HepG2 (cell line): ENCODE data around the gene PALMD. TPM values are rescaled to one million over a fixed set of nuclear protein-coding genes. Genes with fewer than 3 reads are reported as not detected.

Source experiments
- ATF7 ChIP-seq, 2 experiments: fragments of 450-650 bp in 1 of 2; sonication (generic) in 1 of 2; formaldehyde crosslinking in 1 of 2; IDR thresholded peaks; 2 replicates each; pipeline versions ENCODE4 v1.4.0 to v1.6.1; 2016 to 2020; ENCODE audit warnings: antibody characterized with exemption in 1 of 2, mild to moderate bottlenecking in 1 of 2, missing genetic modification reagents in 1 of 2
- CC2D1A ChIP-seq: sonication (generic); formaldehyde crosslinking; IDR thresholded peaks from 2 replicates; pipeline ENCODE4 v1.8.1; 2023; ENCODE audit warnings: mild to moderate bottlenecking, missing genetic modification reagents
- EED ChIP-seq: sonication (generic); formaldehyde crosslinking; IDR thresholded peaks from 2 replicates; pipeline ENCODE4 v1.5.0; 2020; ENCODE audit warnings: mild to moderate bottlenecking, missing genetic modification reagents
- HCFC1 ChIP-seq: fragments of 150-350 bp; IDR thresholded peaks from 2 replicates; pipeline ENCODE4 v1.6.1; 2014; ENCODE audit warnings: low read depth, low read length
- NAIF1 ChIP-seq: sonication (generic); formaldehyde crosslinking; IDR thresholded peaks from 2 replicates; pipeline ENCODE4 v1.5.0; 2020; ENCODE audit warnings: mild to moderate bottlenecking, missing genetic modification reagents, borderline replicate concordance
- NFKB2 ChIP-seq: sonication (generic); formaldehyde crosslinking; IDR thresholded peaks from 2 replicates; pipeline ENCODE4 v1.4.0; 2020; ENCODE audit warnings: missing genetic modification reagents, borderline replicate concordance
- PBX2 ChIP-seq: IDR thresholded peaks from 2 replicates; pipeline ENCODE4 v1.6.1; 2016; ENCODE audit warnings: control low read depth
- SNAI1 ChIP-seq: sonication (generic); formaldehyde crosslinking; IDR thresholded peaks from 2 replicates; pipeline ENCODE4 v1.5.0; 2020; ENCODE audit warnings: mild to moderate bottlenecking, missing genetic modification reagents, borderline replicate concordance
- SYNCRIP ChIP-seq: fragments of 200-400 bp; formaldehyde crosslinking; IDR thresholded peaks from 2 replicates; pipeline ENCODE4 v1.6.1; 2018; ENCODE audit warnings: mild to moderate bottlenecking, low read depth, low read length; ENCODE audit not compliant: insufficient read depth
- TCF12 ChIP-seq, 2 experiments: fragments of 450-650 bp in 1 of 2; sonication (generic) in 1 of 2; formaldehyde crosslinking in 1 of 2; IDR thresholded peaks; 2 replicates each; pipeline versions ENCODE4 v1.6.1 to v1.8.0; 2017 to 2022; ENCODE audit warnings: antibody characterized with exemption in 1 of 2, mild to moderate bottlenecking in 1 of 2, missing genetic modification reagents in 1 of 2, moderate library complexity in 1 of 2
- TRIM24 ChIP-seq: sonication (generic); formaldehyde crosslinking; IDR thresholded peaks from 2 replicates; pipeline ENCODE4 v1.8.0; 2022; ENCODE audit warnings: mild to moderate bottlenecking, missing genetic modification reagents
- XBP1 ChIP-seq: sonication (generic); formaldehyde crosslinking; IDR thresholded peaks from 2 replicates; pipeline ENCODE4 v1.5.0; 2020; ENCODE audit warnings: missing genetic modification reagents
- ZBTB25 ChIP-seq: IDR thresholded peaks from 2 replicates; pipeline ENCODE4 v1.6.1; 2018; ENCODE audit warnings: missing genetic modification reagents
- ZFP1 ChIP-seq: IDR thresholded peaks from 2 replicates; pipeline ENCODE4 v1.6.1; 2016
- ZNF138 ChIP-seq: sonication (generic); formaldehyde crosslinking; IDR thresholded peaks from 2 replicates; pipeline ENCODE4 v1.5.0; 2020; ENCODE audit warnings: mild to moderate bottlenecking, low read depth, missing genetic modification reagents
- ZNF687 ChIP-seq: sonication (generic); formaldehyde crosslinking; IDR thresholded peaks from 2 replicates; pipeline ENCODE4 v1.5.1; 2020; ENCODE audit warnings: mild to moderate bottlenecking, missing genetic modification reagents, moderate library complexity
- polyA plus RNA-seq, 8 experiments: library from polyadenylated mRNA; depleted of rRNA in 3 of 8; stranded (reverse) in 7 of 8; unstranded in 1 of 8; fragments of >200 nt; fragmentation: Illumina TruSeq in 4 of 8; extraction: Trizol in 4 of 8; gene quantifications; 2 replicates each; pipeline versions ENCODE4 v1.2.1 to v1.2.3, GENCODE V29; 2011 to 2016; ENCODE audit warnings: low read depth in 4 of 8, missing spikeins in 1 of 8, mixed read lengths in 1 of 8; ENCODE audit not compliant: insufficient read depth in 1 of 8
- total RNA-seq, 5 experiments: library from RNA; depleted of rRNA; stranded (reverse); fragments of >200 nt; fragmentation: Illumina TruSeq; extraction: Trizol; gene quantifications; 2 replicates each; pipeline ENCODE4 v1.2.3, GENCODE V29; 2016; ENCODE audit warnings: low read depth in 1 of 5
- TF ChIP-seq, protein P1 (sequence below): sonication (generic); formaldehyde crosslinking; IDR thresholded peaks from 2 replicates; pipeline ENCODE4 v1.8.0; 2022; ENCODE audit warnings: missing genetic modification reagents, mild to moderate bottlenecking, moderate library complexity, borderline replicate concordance
- TF ChIP-seq, protein P2 (sequence below): IDR thresholded peaks from 2 replicates; pipeline ENCODE4 v1.6.1; 2016; ENCODE audit warnings: mild to moderate bottlenecking

The PALMD gene
- total and polyA plus RNA-seq, 2 of the 13 experiments (the other 11 are each of a cell fraction or from before 2014, with no cell fraction given): 5.5 to 31.1 TPM

DNA sequence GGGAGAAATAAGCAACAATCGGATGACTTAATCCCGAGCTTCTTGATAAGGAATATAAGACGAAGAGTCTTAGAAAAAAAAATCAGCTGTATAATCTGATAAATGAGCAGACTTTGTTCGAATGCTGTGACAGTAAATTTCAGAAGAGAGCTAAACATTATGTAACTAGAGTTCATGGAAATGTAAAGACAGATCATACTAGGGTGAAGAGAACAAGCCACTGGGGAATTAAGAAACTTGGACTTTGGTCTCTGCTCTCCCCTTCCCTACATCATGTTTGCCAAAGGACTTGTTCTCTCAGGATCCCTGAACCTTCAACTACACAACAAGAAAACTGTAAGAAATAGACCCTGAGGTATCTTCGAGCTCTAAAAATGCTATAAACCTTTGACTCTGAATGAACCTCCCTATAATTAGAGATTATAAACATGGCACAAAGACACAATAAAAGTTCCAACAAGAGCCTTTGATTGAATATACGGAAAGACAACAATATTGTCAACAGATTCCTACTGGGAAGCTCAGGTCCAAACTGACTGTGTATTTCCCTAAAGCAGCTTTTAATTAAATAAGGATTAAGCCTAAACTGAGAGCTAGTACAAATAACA, 93.0 kb downstream of the PALMD start (continued):
- TF ChIP-seq, protein P1, sequence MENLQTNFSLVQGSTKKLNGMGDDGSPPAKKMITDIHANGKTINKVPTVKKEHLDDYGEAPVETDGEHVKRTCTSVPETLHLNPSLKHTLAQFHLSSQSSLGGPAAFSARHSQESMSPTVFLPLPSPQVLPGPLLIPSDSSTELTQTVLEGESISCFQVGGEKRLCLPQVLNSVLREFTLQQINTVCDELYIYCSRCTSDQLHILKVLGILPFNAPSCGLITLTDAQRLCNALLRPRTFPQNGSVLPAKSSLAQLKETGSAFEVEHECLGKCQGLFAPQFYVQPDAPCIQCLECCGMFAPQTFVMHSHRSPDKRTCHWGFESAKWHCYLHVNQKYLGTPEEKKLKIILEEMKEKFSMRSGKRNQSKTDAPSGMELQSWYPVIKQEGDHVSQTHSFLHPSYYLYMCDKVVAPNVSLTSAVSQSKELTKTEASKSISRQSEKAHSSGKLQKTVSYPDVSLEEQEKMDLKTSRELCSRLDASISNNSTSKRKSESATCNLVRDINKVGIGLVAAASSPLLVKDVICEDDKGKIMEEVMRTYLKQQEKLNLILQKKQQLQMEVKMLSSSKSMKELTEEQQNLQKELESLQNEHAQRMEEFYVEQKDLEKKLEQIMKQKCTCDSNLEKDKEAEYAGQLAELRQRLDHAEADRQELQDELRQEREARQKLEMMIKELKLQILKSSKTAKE (CRISPR knock-in tag): no peak
- TF ChIP-seq TRIM24 (CRISPR knock-in tag) (no peak), ZBTB25 (CRISPR knock-in tag) (no peak), NAIF1 (CRISPR knock-in tag) (no peak), NFKB2 (CRISPR knock-in tag) (no peak), CC2D1A (CRISPR knock-in tag) (no peak), ZFP1 (CRISPR knock-in tag) (no peak; the same call in 1 of the 2 replicates), ATF7 (IDR thresholded peaks at IDR 0.05) (no peak), ATF7 (CRISPR knock-in tag; IDR thresholded peaks at IDR 0.05) (no peak), SNAI1 (CRISPR knock-in tag) (no peak), TCF12 (IDR thresholded peaks at IDR 0.05) (no peak), TCF12 (CRISPR knock-in tag; IDR thresholded peaks at IDR 0.05) (no peak), EED (CRISPR knock-in tag) (no peak), SYNCRIP (no peak), ZNF138 (CRISPR knock-in tag) (no peak), HCFC1 (no peak), PBX2 (no peak), XBP1 (CRISPR knock-in tag) (no peak), ZNF687 (CRISPR knock-in tag) (no peak)
- TF ChIP-seq, protein P2, sequence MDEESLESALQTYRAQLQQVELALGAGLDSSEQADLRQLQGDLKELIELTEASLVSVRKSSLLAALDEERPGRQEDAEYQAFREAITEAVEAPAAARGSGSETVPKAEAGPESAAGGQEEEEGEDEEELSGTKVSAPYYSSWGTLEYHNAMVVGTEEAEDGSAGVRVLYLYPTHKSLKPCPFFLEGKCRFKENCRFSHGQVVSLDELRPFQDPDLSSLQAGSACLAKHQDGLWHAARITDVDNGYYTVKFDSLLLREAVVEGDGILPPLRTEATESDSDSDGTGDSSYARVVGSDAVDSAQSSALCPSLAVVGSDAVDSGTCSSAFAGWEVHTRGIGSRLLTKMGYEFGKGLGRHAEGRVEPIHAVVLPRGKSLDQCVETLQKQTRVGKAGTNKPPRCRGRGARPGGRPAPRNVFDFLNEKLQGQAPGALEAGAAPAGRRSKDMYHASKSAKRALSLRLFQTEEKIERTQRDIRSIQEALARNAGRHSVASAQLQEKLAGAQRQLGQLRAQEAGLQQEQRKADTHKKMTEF (CRISPR knock-in tag): peak; percentile 65; the same call in 1 of the 2 replicates
